GM18502 (cell line): ENCODE data around the gene KCNN3.

Experiments used
- ATAC-seq: cut with Tn5 transposase; IDR thresholded peaks from one replicate; pipeline ENCODE4 v1.9.1; 2021; ENCODE audit warnings: mild to moderate bottlenecking; ENCODE audit not compliant: unreplicated experiment, poor library complexity

Gene KCNN3

GRCh38 chr1:154801234-154802011, 68.7 kb downstream of the KCNN3 start:
- no peak for ATAC-seq

GRCh38 chr1:154799188-154799587, 70.9 kb downstream of the KCNN3 start:
- no peak for ATAC-seq

- ATAC-seq, result no peak
These were observed 71.4 kb downstream of the KCNN3 start for GRCh38 chr1:154798645-154799044.

GRCh38 chr1:154797175-154797574, 72.9 kb downstream of the KCNN3 start:
- no peak for ATAC-seq

GRCh38 chr1:154796303-154796892, 73.7 kb downstream of the KCNN3 start:
- no peak for ATAC-seq

- no peak for ATAC-seq
These were observed 75.5 kb downstream of the KCNN3 start for GRCh38 chr1:154794608-154795007.

- ATAC-seq, result no peak
These were observed 76.4 kb downstream of the KCNN3 start for GRCh38 chr1:154793685-154794084.

GRCh38 chr1:154792899-154793298, 77.2 kb downstream of the KCNN3 start:
- no peak for ATAC-seq

- peak; percentile 84 for ATAC-seq
These were observed 78.6 kb downstream of the KCNN3 start for GRCh38 chr1:154791292-154792166.

- ATAC-seq, result no peak
These were observed 81.2 kb downstream of the KCNN3 start for GRCh38 chr1:154788886-154789285.

- no peak for ATAC-seq
These were observed 81.8 kb downstream of the KCNN3 start for GRCh38 chr1:154788110-154788870.

- no peak for ATAC-seq
These were observed 83.1 kb downstream of the KCNN3 start for GRCh38 chr1:154786804-154787570.

- peak; percentile 83 for ATAC-seq
These were observed 85.1 kb downstream of the KCNN3 start for GRCh38 chr1:154784924-154785531.

- ATAC-seq, result peak; percentile 23
These were observed 85.7 kb downstream of the KCNN3 start for GRCh38 chr1:154784416-154784815.

- ATAC-seq, result no peak
These were observed 86.1 kb downstream of the KCNN3 start for GRCh38 chr1:154783976-154784375.

GRCh38 chr1:154780541-154780940, 89.5 kb downstream of the KCNN3 start:
- no peak for ATAC-seq

- ATAC-seq, result no peak
These were observed 90.4 kb downstream of the KCNN3 start for GRCh38 chr1:154779551-154780189.

GRCh38 chr1:154778944-154779343, 91.1 kb downstream of the KCNN3 start:
- ATAC-seq, result no peak

- no peak for ATAC-seq
These were observed 91.8 kb downstream of the KCNN3 start for GRCh38 chr1:154778275-154778674.
